Osteoblast (primary cell): Measurements from ENCODE around the gene KLHL18. TPM values are rescaled to one million over a fixed set of nuclear protein-coding genes. Genes with fewer than 3 reads are reported as not detected.

ENCODE experiments used
- DNase-seq: peaks from one replicate; pipeline ENCODE4 v3.0.0; 2011; ENCODE audit warnings: low spot score, mixed read lengths; ENCODE audit not compliant: insufficient read length; ENCODE audit errors: missing footprints
- H2AFZ ChIP-seq: 2 replicates; pipeline ENCODE4 v1.6.0; 2011; ENCODE audit warnings: mild to moderate bottlenecking, low read length
- H3K27ac ChIP-seq: 2 replicates; pipeline ENCODE4 v1.5.1; 2011; ENCODE audit warnings: mild to moderate bottlenecking, low read depth, low read length, moderate library complexity
- H3K27me3 ChIP-seq: 2 replicates; pipeline ENCODE4 v1.6.0; 2012; ENCODE audit warnings: mild to moderate bottlenecking, control low read depth, inconsistent platforms, low read length, moderate library complexity; ENCODE audit not compliant: insufficient read depth
- H3K36me3 ChIP-seq: 2 replicates; pipeline ENCODE4 v1.5.1; 2011; ENCODE audit warnings: mild to moderate bottlenecking, low read length, control low read depth, moderate library complexity; ENCODE audit not compliant: insufficient read depth
- H3K4me1 ChIP-seq: 2 replicates; pipeline ENCODE4 v1.5.1; 2011; ENCODE audit warnings: mild to moderate bottlenecking, low read length, control low read depth, moderate library complexity; ENCODE audit not compliant: insufficient read depth
- H3K4me2 ChIP-seq: 2 replicates; pipeline ENCODE4 v1.6.0; 2011; ENCODE audit warnings: mild to moderate bottlenecking, low read length; ENCODE audit not compliant: insufficient read depth
- H3K4me3 ChIP-seq: fragments of 200-600 bp; sonication (generic); 3 replicates; pipeline ENCODE4 v1.5.1; 2012; ENCODE audit warnings: mild to moderate bottlenecking, low read length, inconsistent platforms; ENCODE audit not compliant: insufficient read depth
- H3K79me2 ChIP-seq: 2 replicates; pipeline ENCODE4 v1.6.0; 2012; ENCODE audit warnings: mild to moderate bottlenecking, low read length, control low read depth, inconsistent platforms; ENCODE audit not compliant: insufficient read depth
- H3K9me3 ChIP-seq: 2 replicates; pipeline ENCODE4 v1.5.1; 2011; ENCODE audit warnings: low read depth, low read length, control low read depth
- H4K20me1 ChIP-seq: 2 replicates; pipeline ENCODE4 v1.6.0; 2012; ENCODE audit warnings: mild to moderate bottlenecking, low read length, control low read depth; ENCODE audit not compliant: insufficient read depth
- CTCF ChIP-seq: IDR thresholded peaks from 2 replicates; pipeline ENCODE4 v1.5.1; 2011; ENCODE audit warnings: mild to moderate bottlenecking, low read depth, low read length, moderate library complexity; ENCODE audit errors: extremely low read depth
- total RNA-seq: library from RNA; depleted of rRNA; stranded (reverse); fragments of >200 nt; gene quantifications from 2 replicates; pipeline ENCODE4 v1.2.3, GENCODE V29; 2012

The KLHL18 gene
- total RNA-seq, 1 donor: 21.4 TPM

- Histone ChIP-seq H3K4me3 (no peak overlapping the region), H3K36me3 (no peaks in the 10 kb centered on the region), H3K79me2 (no peaks in the 10 kb centered on the region), H2AFZ (no peak overlapping the region), H3K4me1 (peaks cover 2% of the 10 kb centered on the region), H3K27ac (no peak overlapping the region), H3K27me3 (peaks cover 2% of the 10 kb centered on the region), H3K9me3 (no peaks in the 10 kb centered on the region), H3K4me2 (no peak overlapping the region), H4K20me1 (no peaks in the 10 kb centered on the region)
- peak; percentile 15 for TF ChIP-seq CTCF
- DNase-seq: peak; percentile 81
These were observed 88.3 kb downstream of the KLHL18 start for GRCh38 chr3:47370887-47371697.

GRCh38 chr3:47374587-47374986, 91.8 kb downstream of the KLHL18 start:
- no peak for TF ChIP-seq CTCF
- no peak for DNase-seq
- H3K27me3 ChIP-seq: no peaks in the 10 kb centered on the region

GRCh38 chr3:47376393-47376792, 93.6 kb downstream of the KLHL18 start:
- Histone ChIP-seq H4K20me1 (peaks cover 4% of the 10 kb centered on the region), H2AFZ (no peak overlapping the region), H3K27ac (no peak overlapping the region), H3K79me2 (peaks cover 23% of the 10 kb centered on the region), H3K9me3 (no peaks in the 10 kb centered on the region), H3K36me3 (no peaks in the 10 kb centered on the region), H3K27me3 (no peaks in the 10 kb centered on the region), H3K4me2 (no peak overlapping the region), H3K4me3 (no peak overlapping the region), H3K4me1 (peaks cover 8% of the 10 kb centered on the region)
- TF ChIP-seq CTCF: no peak
- DNase-seq: no peak

More at GRCh38 chr3:47374587-47374986, 91.8 kb downstream of the KLHL18 start:
- H3K4me3 ChIP-seq: no peak overlapping the region
- peaks cover 3% of the 10 kb centered on the region for H3K4me1 ChIP-seq
- no peaks in the 10 kb centered on the region for H3K36me3 ChIP-seq
- no peak overlapping the region for H3K27ac ChIP-seq
- H3K4me2 ChIP-seq: no peak overlapping the region
- H2AFZ ChIP-seq: no peak overlapping the region
- H4K20me1 ChIP-seq: peaks cover 4% of the 10 kb centered on the region
- H3K9me3 ChIP-seq: no peaks in the 10 kb centered on the region
- peaks cover 8% of the 10 kb centered on the region for H3K79me2 ChIP-seq

GRCh38 chr3:47377186-47377585, 94.4 kb downstream of the KLHL18 start:
- no peak for DNase-seq
- Histone ChIP-seq H3K4me1 (peaks cover 14% of the 10 kb centered on the region), H3K79me2 (peaks cover 31% of the 10 kb centered on the region), H3K27ac (no peak overlapping the region), H3K9me3 (no peaks in the 10 kb centered on the region), H3K36me3 (no peaks in the 10 kb centered on the region), H3K27me3 (no peaks in the 10 kb centered on the region), H2AFZ (no peak overlapping the region), H3K4me2 (no peak overlapping the region), H3K4me3 (no peak overlapping the region), H4K20me1 (peaks cover 12% of the 10 kb centered on the region)
- TF ChIP-seq CTCF: no peak
